GM12878 (cell line): ENCODE measurements around the gene FANCC. TPM values are rescaled to one million over a fixed set of nuclear protein-coding genes. Genes with fewer than 3 reads are reported as not detected.

Source experiments
- ATAC-seq: fragments of 200-7000 bp; cut with Tn5 transposase; 3 replicates; pipeline ENCODE4 v1.9.1; 2020; ENCODE audit warnings: mild to moderate bottlenecking, moderate library complexity
- BruUV-seq: library from RNA; stranded (reverse); fragments of 400-500 nt; replicated peaks from 2 replicates; lab custom pipeline; 2021; lab: Mats Ljungman, UMichigan
- CTCF ChIA-PET: fragments of 300-600 bp; sonication (Branson Sonifier 250); formaldehyde crosslinking; extraction: SDS; loops from one replicate; lab custom pipeline; 2021; ENCODE audit warnings: inconsistent platforms; lab: Yijun Ruan, JAX
- POLR2A ChIA-PET: fragments of 350-600 bp; formaldehyde crosslinking; extraction: SDS; loops from one replicate; lab custom pipeline; 2021; ENCODE audit warnings: inconsistent platforms; lab: Charles Lee
- RAD21 ChIA-PET: fragments of 300-600 bp; sonication (Branson Sonifier 250); formaldehyde crosslinking; loops from one replicate; lab custom pipeline; 2023; ENCODE audit warnings: antibody characterized with exemption; ENCODE audit not compliant: unreplicated experiment; lab: Charles Lee
- SMC1A ChIA-PET: fragments of 300-600 bp; sonication (Branson Sonifier 250); formaldehyde crosslinking; loops from one replicate; lab custom pipeline; 2023; ENCODE audit not compliant: unreplicated experiment, uncharacterized antibody; lab: Charles Lee
- DNase-seq: peaks from one replicate; pipeline ENCODE4 v3.0.0-alpha.2; 2011; ENCODE audit warnings: low read depth, low spot score
- FAIRE-seq: peaks from 3 replicates; lab custom pipeline; 2011; peaks lifted over from hg19 to GRCh38; lab: Jason Lieb, UNC
- H2AFZ ChIP-seq: 2 replicates; pipeline ENCODE4 v1.6.0; 2011; ENCODE audit warnings: low read depth, low read length, control low read depth; ENCODE audit not compliant: control insufficient read depth
- H3K27ac ChIP-seq: 2 replicates; pipeline ENCODE4 v1.5.1; 2011; ENCODE audit warnings: control low read depth; ENCODE audit not compliant: control insufficient read depth, insufficient read depth
- H3K27me3 ChIP-seq, 2 experiments: replicated peaks in 1 of 2; 2 replicates each; pipeline versions ENCODE4 v1.6.0 to v1.6.1; 2011; ENCODE audit warnings: low read length in 1 of 2; ENCODE audit not compliant: control insufficient read depth in 2 of 2, insufficient read depth in 2 of 2
- H3K36me3 ChIP-seq, 2 experiments: 2 replicates each; pipeline ENCODE4 v1.5.1; 2011; ENCODE audit warnings: low read length in 1 of 2; ENCODE audit not compliant: control insufficient read depth in 2 of 2, insufficient read depth in 2 of 2
- H3K4me1 ChIP-seq: 2 replicates; pipeline ENCODE4 v1.6.1; 2011; ENCODE audit warnings: mild to moderate bottlenecking, low read length, moderate library complexity, mixed read lengths; ENCODE audit not compliant: control insufficient read depth, insufficient read depth
- H3K4me2 ChIP-seq: 2 replicates; pipeline ENCODE4 v1.6.0; 2011; ENCODE audit warnings: control low read depth; ENCODE audit not compliant: control insufficient read depth, insufficient read depth
- H3K4me3 ChIP-seq: fragments of 200-600 bp; sonication (generic); 2 replicates; pipeline ENCODE4 v1.5.1; 2016
- H3K79me2 ChIP-seq: 2 replicates; pipeline ENCODE4 v1.6.0; 2011; ENCODE audit warnings: low read length; ENCODE audit not compliant: control insufficient read depth, insufficient read depth
- H3K9ac ChIP-seq: 2 replicates; pipeline ENCODE4 v1.8.0; 2011; ENCODE audit warnings: low read length, control low read depth, mixed read lengths; ENCODE audit not compliant: control insufficient read depth, insufficient read depth
- H3K9me3 ChIP-seq: replicated peaks from 3 replicates; pipeline ENCODE4 v1.5.1; 2011; ENCODE audit warnings: mild to moderate bottlenecking, low read length; ENCODE audit not compliant: control insufficient read depth, insufficient read depth
- H4K20me1 ChIP-seq: 2 replicates; pipeline ENCODE4 v1.6.0; 2011; ENCODE audit not compliant: control insufficient read depth, insufficient read depth
- BRCA1 ChIP-seq: IDR thresholded peaks from 2 replicates; pipeline ENCODE4 v1.6.1; 2011; ENCODE audit warnings: low read depth, low read length, improper control_type of control experiment
- CBX3 ChIP-seq: fragments of 200-600 bp; sonication (generic); IDR thresholded peaks from 2 replicates; pipeline ENCODE4 v1.6.1; 2016; ENCODE audit warnings: low read depth, borderline replicate concordance
- HDAC2 ChIP-seq: fragments of 200-600 bp; sonication (generic); IDR thresholded peaks from 2 replicates; pipeline ENCODE4 v1.6.1; 2017
- HSF1 ChIP-seq: fragments of 150-350 bp; IDR thresholded peaks from 2 replicates; pipeline ENCODE4 v1.6.1; 2014; ENCODE audit warnings: mild to moderate bottlenecking, low read depth, low read length
- JUND ChIP-seq: IDR thresholded peaks from 2 replicates; pipeline ENCODE4 v1.6.1; 2012; ENCODE audit warnings: low read depth, mild to moderate bottlenecking, low read length, improper control_type of control experiment, moderate library complexity
- NFYA ChIP-seq: IDR thresholded peaks from 2 replicates; pipeline ENCODE4 v1.6.1; 2011; ENCODE audit warnings: low read depth, mild to moderate bottlenecking, low read length, improper control_type of control experiment, borderline replicate concordance
- REST ChIP-seq: IDR thresholded peaks from 2 replicates; pipeline ENCODE4 v1.6.1; 2012; ENCODE audit warnings: mild to moderate bottlenecking, low read depth, low read length
- TAF1 ChIP-seq: IDR thresholded peaks from 2 replicates; pipeline ENCODE4 v1.6.1; 2011; ENCODE audit warnings: mild to moderate bottlenecking, low read depth, low read length, borderline replicate concordance
- ZBTB11 ChIP-seq: fragments of 450-650 bp; formaldehyde crosslinking; IDR thresholded peaks from 2 replicates; pipeline ENCODE4 v1.5.0; 2022; ENCODE audit warnings: mild to moderate bottlenecking, missing genetic modification characterization
- ZNF687 ChIP-seq: fragments of 450-650 bp; IDR thresholded peaks from 2 replicates; pipeline ENCODE4 v1.6.1; 2017; ENCODE audit warnings: mild to moderate bottlenecking, moderate library complexity
- WGBS: methylation state at CpG from one replicate; pipeline ENCODE4 v1.1.6; 2016; ENCODE audit warnings: low lambda C conversion rate; ENCODE audit not compliant: insufficient replicate concordance, insufficient coverage; ENCODE audit errors: missing lambda C conversion rate; 5-methylcytosine and 5-hydroxymethylcytosine counted together
- in situ Hi-C: fragments of 300-500 bp; cut with MboI; formaldehyde crosslinking; loops from 9 replicates; pipeline ENCODE4 v1.14.3; 2018; ENCODE audit warnings: mixed read lengths
- intact Hi-C: fragments of 100-400 bp; cut with micrococcal nuclease; formaldehyde crosslinking; loops from one replicate; pipeline ENCODE4 v1.14.2; 2022; ENCODE audit not compliant: unreplicated experiment
- polyA plus RNA-seq, 11 experiments: library from polyadenylated mRNA; depleted of rRNA in 4 of 11; unstranded in 6 of 11; stranded (reverse) in 5 of 11; fragments of >200 nt; fragmentation: Nextera tagmentation in 4 of 11; fragmentation: Illumina TruSeq in 1 of 11; extraction: Ambion mirVana in 4 of 11; extraction: Trizol in 1 of 11; gene quantifications; 1 replicate in 1 of 11; 2 replicates in 10 of 11; pipeline versions ENCODE4 v1.2.1 to v1.2.3, GENCODE V29; 2011 to 2016; ENCODE audit warnings: inconsistent platforms in 2 of 11, missing spikeins in 2 of 11, low read depth in 1 of 11
- total RNA-seq, 4 experiments: library from RNA; depleted of rRNA in 3 of 4; stranded (reverse); fragments of >200 nt in 3 of 4; fragmentation: Illumina TruSeq in 1 of 4; extraction: Trizol in 1 of 4; gene quantifications; 2 replicates each; pipeline versions ENCODE4 v1.2.1 to v1.2.3, GENCODE V29; 2013 to 2021

The FANCC gene
- total and polyA plus RNA-seq, 10 of the 15 experiments (the other 5 are each of a cell fraction or from before 2014, with no cell fraction given), result 1.2 to 16.8 (median 10.5) TPM

- TF ChIP-seq JUND, result no peak
These were observed 219.1 kb downstream of the FANCC start (continued) for GRCh38 chr9:95098391-95098921.

- no peak overlapping the region for H3K9ac ChIP-seq
- no peaks in the 10 kb centered on the region for H3K27me3 ChIP-seq
- H3K27ac ChIP-seq, result no peak overlapping the region
- in situ Hi-C loops (no loop called here), intact Hi-C loops (no loop called here)
- ChIA-PET CTCF (no interaction called here), SMC1A (no interaction called here), RAD21 (no interaction called here), POLR2A (no interaction called here)
- H3K9me3 ChIP-seq, result no peaks in the 10 kb centered on the region
- no peak for DNase-seq
- ATAC-seq, result no peak
- no peak overlapping the region for H3K4me3 ChIP-seq
- no peak overlapping the region for H2AFZ ChIP-seq
- no peaks in the 10 kb centered on the region for H4K20me1 ChIP-seq
- 94% methylated on average over 7 of the region's 7 CpGs for WGBS
- H3K4me2 ChIP-seq, result no peak overlapping the region
- no peak for FAIRE-seq
- no peaks in the 10 kb centered on the region for H3K79me2 ChIP-seq
- H3K4me1 ChIP-seq, result no peaks in the 10 kb centered on the region
- H3K36me3 ChIP-seq, result no peaks in the 10 kb centered on the region; a peak in 1 of 4 replicates
- BruUV-seq, result no TSS peak
- TF ChIP-seq BRCA1 (no peak), HDAC2 (no peak), ZNF687 (no peak), CBX3 (no peak), REST (no peak), TAF1 (no peak), HSF1 (no peak), ZBTB11 (no peak), NFYA (no peak)
These were observed 220.2 kb downstream of the FANCC start for GRCh38 chr9:95097279-95097678.
